PC-3 (cell line): ENCODE results near the gene OPRPN.

Source experiments
- CTCF ChIP-seq: fragments of 300-600 bp; sonication (generic); conservative IDR thresholded peaks from 2 replicates; pipeline ENCODE4 v1.5.1; 2017; ENCODE audit warnings: antibody characterized with exemption, low read depth, mild to moderate bottlenecking, low read length
- EZH2 ChIP-seq: fragments of 300-600 bp; sonication (generic); IDR thresholded peaks from one replicate; pipeline ENCODE4 v1.6.1; 2017; ENCODE audit warnings: antibody characterized with exemption, mild to moderate bottlenecking, low read length; ENCODE audit not compliant: unreplicated experiment

GRCh38 chr4:70443329-70443728 is 45.6 kb downstream of the OPRPN start:
- TF ChIP-seq CTCF (no peak), EZH2 (no peak)
